Spleen (tissue), 11 donors: ENCODE results near the gene RHBDL1. TPM values are rescaled to one million over a fixed set of nuclear protein-coding genes. Genes with fewer than 3 reads are reported as not detected.

Source experiments
- DNase-seq: peaks from one replicate; pipeline ENCODE4 v3.0.0-alpha.2; 2020
- H3K27ac ChIP-seq, 8 donors: fragments of 200-600 bp; sonication (generic) in 7 of 8; 1 replicate in 4 of 8; 2 replicates in 4 of 8; pipeline versions ENCODE4 v1.5.0 to v1.8.0; 2016 to 2021; ENCODE audit warnings: inconsistent platforms in 4 of 8, mild to moderate bottlenecking in 4 of 8, moderate library complexity in 1 of 8
- H3K27me3 ChIP-seq, 7 donors: fragments of 200-600 bp; sonication (generic) in 6 of 7; replicated peaks in 1 of 7; 1 replicate in 4 of 7; 2 replicates in 3 of 7; pipeline versions ENCODE4 v1.5.0 to v1.8.0; 2016 to 2021; ENCODE audit warnings: inconsistent platforms in 3 of 7, mild to moderate bottlenecking in 1 of 7
- H3K36me3 ChIP-seq, 6 donors: fragments of 200-600 bp; sonication (generic) in 5 of 6; 1 replicate in 4 of 6; 2 replicates in 2 of 6; pipeline versions ENCODE4 v1.5.0 to v1.8.0; 2016 to 2021; ENCODE audit warnings: inconsistent platforms in 2 of 6
- H3K4me1 ChIP-seq, 6 donors: fragments of 200-600 bp; sonication (generic) in 5 of 6; 1 replicate in 3 of 6; 2 replicates in 3 of 6; pipeline versions ENCODE4 v1.5.0 to v1.8.0; 2016 to 2021; ENCODE audit warnings: inconsistent platforms in 3 of 6
- H3K4me3 ChIP-seq, 8 donors: fragments of 200-600 bp; sonication (generic) in 7 of 8; 1 replicate in 4 of 8; 2 replicates in 4 of 8; pipeline versions ENCODE4 v1.5.0 to v1.8.0; 2016 to 2021; ENCODE audit warnings: inconsistent platforms in 4 of 8, mild to moderate bottlenecking in 4 of 8, moderate library complexity in 2 of 8
- H3K9me3 ChIP-seq, 8 donors: fragments of 200-600 bp; sonication (generic) in 7 of 8; 1 replicate in 4 of 8; 2 replicates in 4 of 8; pipeline versions ENCODE4 v1.5.0 to v1.8.0; 2016 to 2021; ENCODE audit warnings: inconsistent platforms in 4 of 8
- CTCF ChIP-seq, 11 experiments: fragments of 200-600 bp in 7 of 11; fragments of 450-650 bp in 4 of 11; sonication (generic) in 4 of 11; IDR thresholded peaks in 8 of 11; conservative IDR thresholded peaks in 3 of 11; 1 replicate in 7 of 11; 2 replicates in 4 of 11; pipeline versions ENCODE4 v1.4.0 to v1.8.0; 2016 to 2021; ENCODE audit warnings: antibody characterized with exemption in 11 of 11, inconsistent platforms in 4 of 11, mild to moderate bottlenecking in 1 of 11
- POLR2A ChIP-seq, 3 donors: fragments of 450-650 bp; IDR thresholded peaks; one replicate each; pipeline ENCODE4 v1.5.1; 2017; ENCODE audit warnings: antibody characterized with exemption in 3 of 3, mild to moderate bottlenecking in 1 of 3
- POLR2AphosphoS5 ChIP-seq, 3 donors: sonication (generic); formaldehyde crosslinking; IDR thresholded peaks; one replicate each; pipeline ENCODE4 v1.5.1; 2017; ENCODE audit warnings: antibody characterized with exemption in 3 of 3
- WGBS, 5 donors: extraction: QIAGEN DNeasy Blood & Tissue Kit in 3 of 5; methylation state at CpG; one replicate each; pipeline versions ENCODE4 v1.1.5 to v1.1.7; 2013 to 2018; 5-methylcytosine and 5-hydroxymethylcytosine counted together
- intact Hi-C: fragments of 100-400 bp; cut with DNase I; formaldehyde crosslinking; loops from one replicate; pipeline ENCODE4 v1.15.0; 2023; ENCODE audit warnings: low total_unique reads
- polyA plus RNA-seq, 3 donors: library from polyadenylated mRNA; stranded (reverse); fragments of 200-250 nt; gene quantifications; one replicate each; pipeline ENCODE4 v1.2.1, GENCODE V29; 2013
- total RNA-seq, 7 donors: library from RNA; depleted of rRNA in 3 of 7; stranded (reverse); fragments of >200 nt in 3 of 7; fragmentation: NEBNext Ultra II Directional in 4 of 7; extraction: Animal tissue kit (Norgen Biotek cat#: 25700) in 4 of 7; gene quantifications; one replicate each; pipeline versions ENCODE4 v1.1.0 to v1.2.1, GENCODE V29; 2016 to 2021
- donor health status: healthy with polysubstance abuse.
- donor health status: DM: no; HTN: no; CAD: no; lungs with moderate emphysema.
- donor health status: DM: no; HTN: no; CAD: no.
- donor health status: Bipolar disorder and iron deficiency.
- donor health status: healthy.
- donor health status: DM: no; HTN: no; CAD: no.
- donor health status: DM: yes; HTN: yes; CAD: no.

RHBDL1 gene
- total and polyA plus RNA-seq, 10 donors = 0.37 to 2.0 (median 0.65) TPM

- Histone ChIP-seq H3K36me3 (peaks cover 0 to 40% (median 0%) of the 10 kb centered on the region in 6 donors), H3K4me3 (no peak overlapping the region), H3K27ac (no peak overlapping the region), H3K9me3 (no peaks in the 10 kb centered on the region), H3K4me1 (peaks cover 13 to 42% (median 34%) of the 10 kb centered on the region in 6 donors), H3K27me3 (no peaks in the 10 kb centered on the region)
- intact Hi-C loops = no loop called here
- WGBS, 5 donors = 88 to 94% (median 91%) methylated on average over 12 to 22 of the region's 22 CpGs
- no peak for DNase-seq
- TF ChIP-seq CTCF (IDR thresholded peaks at IDR 0.05 in 8 of 11, conservative IDR thresholded peaks at IDR 0.05 in 3 of 11) = no peak
- TF ChIP-seq POLR2AphosphoS5 (IDR thresholded peaks at IDR 0.05) = no peak
- TF ChIP-seq POLR2A (IDR thresholded peaks at IDR 0.05) = no peak
Observed at GRCh38 chr16:651844-652243, 23.6 kb upstream of the RHBDL1 start.

GRCh38 chr16:652454-653305 is 22.8 kb upstream of the RHBDL1 start:
- no peak for DNase-seq
- no peaks in the 10 kb centered on the region for H3K9me3 ChIP-seq
- TF ChIP-seq POLR2A (IDR thresholded peaks at IDR 0.05) = no peak
- no peak for TF ChIP-seq POLR2AphosphoS5 (IDR thresholded peaks at IDR 0.05)
- no peak for TF ChIP-seq CTCF (IDR thresholded peaks at IDR 0.05 in 8 of 11, conservative IDR thresholded peaks at IDR 0.05 in 3 of 11)
- H3K4me3 ChIP-seq = no peak overlapping the region
- 82 to 94% (median 90%) methylated on average over 22 to 28 of the region's 28 CpGs for WGBS, 5 donors
- H3K4me1 ChIP-seq = peaks cover 11 to 34% (median 26%) of the 10 kb centered on the region in 6 donors
- intact Hi-C loops = no loop called here
- H3K27me3 ChIP-seq = no peaks in the 10 kb centered on the region
- H3K36me3 ChIP-seq = peaks cover 0 to 49% (median 0%) of the 10 kb centered on the region in 6 donors
- no peak overlapping the region for H3K27ac ChIP-seq

GRCh38 chr16:654034-654433 is 21.4 kb upstream of the RHBDL1 start:
- Histone ChIP-seq H3K27ac (no peak overlapping the region), H3K4me1 (peaks cover 0 to 20% (median 12%) of the 10 kb centered on the region in 6 donors), H3K27me3 (no peaks in the 10 kb centered on the region), H3K4me3 (no peak overlapping the region), H3K9me3 (no peaks in the 10 kb centered on the region), H3K36me3 (peaks cover 0 to 60% (median 0%) of the 10 kb centered on the region in 6 donors)
- DNase-seq = no peak
- intact Hi-C loops = no loop called here
- whole genome bisulfite sequencing, 5 donors = 92 to 95% (median 92%) methylated on average over 12 of the region's 12 CpGs
- TF ChIP-seq CTCF (IDR thresholded peaks at IDR 0.05 in 8 of 11, conservative IDR thresholded peaks at IDR 0.05 in 3 of 11) (no peak), POLR2A (IDR thresholded peaks at IDR 0.05) (no peak), POLR2AphosphoS5 (IDR thresholded peaks at IDR 0.05) (no peak)

GRCh38 chr16:657487-657886 is 18.0 kb upstream of the RHBDL1 start:
- WGBS, 5 donors = 93 to 98% (median 95%) methylated on average over 4 to 22 of the region's 22 CpGs
- TF ChIP-seq POLR2A (IDR thresholded peaks at IDR 0.05) (no peak), POLR2AphosphoS5 (IDR thresholded peaks at IDR 0.05) (no peak), CTCF (IDR thresholded peaks at IDR 0.05 in 8 of 11, conservative IDR thresholded peaks at IDR 0.05 in 3 of 11) (no peak)
- Histone ChIP-seq H3K36me3 (peaks cover 0 to 50% (median 0%) of the 10 kb centered on the region in 6 donors), H3K27ac (no peak overlapping the region), H3K9me3 (no peaks in the 10 kb centered on the region), H3K27me3 (no peaks in the 10 kb centered on the region), H3K4me1 (peaks cover 9 to 22% (median 16%) of the 10 kb centered on the region in 6 donors), H3K4me3 (no peak overlapping the region)
- DNase-seq = no peak
- intact Hi-C loops = no loop called here
